ENCODE data around the gene CATSPERD.
"Not testable (repeated sequence)": the region's sequence is repeated elsewhere in the genome, so short reads cannot be mapped to it uniquely, and the experiment has no call there.

CATSPERD gene

DNA sequence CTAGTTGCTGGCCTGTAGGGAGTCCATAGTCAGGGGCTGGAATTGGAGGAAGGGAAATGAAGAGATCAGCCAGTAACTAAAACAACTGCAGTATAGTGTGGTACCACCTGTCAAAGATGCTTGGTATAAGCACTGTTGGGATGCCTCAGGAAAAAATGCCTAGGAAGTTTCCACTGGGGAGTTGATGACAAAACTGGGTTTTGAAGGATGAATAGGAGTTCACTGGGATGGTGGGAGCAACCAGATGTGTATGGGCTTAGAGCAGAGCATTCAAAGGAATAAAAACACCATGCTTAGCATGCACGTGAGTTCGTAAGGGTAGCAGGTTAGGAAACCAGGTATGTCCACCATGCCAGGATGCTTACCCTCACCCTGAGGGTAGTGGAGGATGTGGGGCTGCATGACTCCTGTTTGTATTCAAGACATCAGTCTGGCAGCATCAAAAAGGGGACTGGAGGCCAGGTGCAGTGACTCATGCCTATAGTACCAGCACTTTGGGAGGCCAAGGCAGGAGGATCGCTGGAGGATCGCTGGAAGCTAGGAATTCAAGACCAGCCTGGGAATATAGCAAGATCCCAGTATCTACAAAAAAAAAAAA is 7.1 kb downstream of the CATSPERD start:
- DNase-seq (ENCODE audit: low spot score) = no peak

DNA sequence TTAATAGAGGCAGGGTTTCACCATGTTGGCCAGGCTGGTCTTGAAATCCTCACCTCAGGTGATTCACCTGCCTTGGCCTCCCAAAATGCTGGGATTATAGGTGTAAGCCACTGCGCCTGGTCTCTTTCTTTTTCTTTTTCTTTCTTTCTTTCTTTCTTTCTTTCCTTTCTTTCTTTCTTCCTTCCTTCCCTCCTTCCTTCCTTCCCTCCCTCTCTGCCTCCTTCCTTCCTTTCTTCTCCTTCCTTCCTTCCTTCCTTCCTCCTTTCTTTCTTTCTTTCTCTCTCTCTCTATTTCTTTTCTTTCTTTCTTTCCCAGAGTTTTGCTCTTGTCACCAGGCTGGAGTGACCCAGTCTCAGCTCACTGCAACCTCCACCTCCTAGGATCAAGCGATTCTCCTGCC is 12.7 kb downstream of the CATSPERD start:
- DNase-seq (ENCODE audit: low spot score) = not testable (repeated sequence)

DNA sequence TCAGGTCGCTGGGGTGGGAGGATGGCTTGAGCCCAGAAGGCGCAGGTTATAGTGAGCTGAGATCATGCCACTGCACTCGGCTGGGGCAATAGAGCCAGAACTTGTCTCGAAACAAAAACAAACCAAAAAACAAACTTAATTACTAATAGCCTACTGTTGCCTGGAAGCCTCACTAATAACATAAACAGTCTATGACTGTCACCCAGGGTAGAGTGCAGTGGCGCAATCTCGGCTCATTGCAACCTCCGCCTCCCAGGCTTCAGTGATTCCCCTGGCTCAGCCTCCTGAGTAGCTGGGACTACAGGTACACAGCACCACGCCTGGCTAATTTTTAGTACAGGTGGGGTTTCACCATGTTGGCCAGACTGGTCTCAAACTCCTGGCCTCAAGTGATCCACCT is 18.0 kb downstream of the CATSPERD start:
- no peak for DNase-seq (ENCODE audit: low spot score)

DNA sequence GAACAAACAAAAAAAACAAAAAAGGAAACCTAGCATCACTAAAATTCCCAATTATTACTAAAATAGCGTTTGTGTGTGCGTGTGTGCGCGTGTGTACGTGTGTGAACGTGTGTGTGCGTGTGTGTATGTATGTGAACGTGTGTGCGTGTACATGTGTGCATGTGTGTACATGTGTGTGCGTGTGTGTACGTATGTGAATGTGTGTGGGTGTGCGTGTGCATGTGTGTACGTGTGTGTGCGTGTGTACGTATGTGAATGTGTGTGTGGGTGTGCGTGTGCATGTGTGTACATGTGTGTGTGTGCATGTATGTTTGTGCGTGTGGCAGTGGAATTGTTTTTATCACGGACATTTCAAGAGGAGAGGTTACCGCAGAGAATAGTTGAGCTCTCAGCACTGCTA is 21.6 kb downstream of the CATSPERD start:
- DNase-seq (ENCODE audit: low spot score) = no peak

DNA sequence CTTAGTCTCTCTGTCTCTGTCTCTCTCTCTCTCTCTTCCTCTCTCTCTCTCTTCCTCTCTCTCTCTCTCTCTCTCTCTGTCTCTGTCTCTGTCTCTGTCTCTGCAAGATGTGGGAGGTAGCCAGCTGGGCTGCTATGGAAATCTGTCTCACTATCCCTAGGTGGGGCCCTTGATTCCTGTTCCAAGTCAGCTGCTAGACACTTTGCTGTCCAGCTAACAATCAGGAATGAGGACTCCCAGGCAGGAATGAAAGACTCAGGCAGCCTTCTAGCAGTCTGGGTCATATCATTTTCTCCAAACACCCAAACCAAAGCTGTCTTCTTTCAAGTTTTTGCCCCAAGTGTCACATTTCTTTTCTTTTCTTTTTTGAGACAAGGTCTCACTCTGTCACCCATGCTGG is 23.2 kb downstream of the CATSPERD start:
- no peak for DNase-seq (ENCODE audit: low spot score)

DNA sequence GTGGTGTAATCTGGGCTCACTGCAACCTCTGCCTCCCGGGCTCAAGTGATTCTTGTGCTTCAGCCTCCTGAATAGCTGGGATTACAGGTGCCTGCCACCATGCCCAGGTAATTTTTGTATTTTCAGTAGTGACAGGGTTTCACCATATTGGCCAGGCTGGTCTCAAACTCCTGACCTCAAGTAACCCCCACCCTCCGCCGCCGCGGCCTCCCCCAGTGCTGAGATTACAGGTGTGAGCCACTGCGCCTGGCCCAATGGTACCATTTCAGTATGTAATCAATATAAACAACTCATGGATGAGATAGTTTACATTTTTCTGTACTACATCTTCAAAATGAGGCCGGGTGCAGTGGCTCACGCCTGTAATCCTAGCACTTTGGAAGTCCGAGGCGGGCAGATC is 24.6 kb downstream of the CATSPERD start:
- DNase-seq (ENCODE audit: low spot score) = not testable (repeated sequence)

DNA sequence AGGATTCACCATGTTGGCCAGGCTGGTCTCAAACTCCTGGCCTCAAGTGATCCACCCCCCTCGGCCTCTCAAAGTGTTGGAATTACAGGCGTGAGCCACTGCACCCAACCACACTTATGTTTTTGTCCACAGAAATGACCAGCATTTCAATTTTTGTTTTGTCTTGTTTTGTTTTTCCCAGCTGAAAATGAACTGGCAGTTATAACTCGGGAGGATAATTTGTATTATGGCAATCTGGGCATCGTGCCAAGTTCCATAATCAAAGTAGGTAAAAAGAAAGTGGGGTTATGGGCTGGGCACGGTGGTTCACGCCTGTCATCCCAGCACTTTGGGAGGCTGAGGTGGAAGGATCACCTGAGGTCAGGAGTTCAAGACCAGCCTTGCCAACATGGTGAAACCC is 28.5 kb downstream of the CATSPERD start:
- not testable (repeated sequence) for DNase-seq (ENCODE audit: low spot score)

DNA sequence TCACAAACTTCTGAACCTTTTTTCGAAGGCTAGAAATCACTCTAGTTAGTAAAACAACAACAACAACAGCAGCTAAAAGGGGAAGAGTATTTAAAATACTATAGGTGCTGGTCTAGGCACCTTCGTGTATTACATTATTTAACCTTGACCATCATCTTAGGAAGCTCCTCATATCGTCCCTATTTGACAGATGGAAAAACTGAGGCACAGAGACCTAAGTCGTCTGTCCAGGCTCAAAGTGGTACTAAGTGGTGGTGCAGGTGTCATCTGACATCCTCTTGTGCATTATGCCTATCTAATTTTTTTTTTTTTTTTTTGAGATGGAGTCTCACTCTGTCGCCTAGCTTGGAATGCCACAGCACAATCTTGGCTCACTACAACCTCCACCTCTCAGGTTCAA is 29.1 kb downstream of the CATSPERD start:
- no peak for DNase-seq (ENCODE audit: low spot score)

DNA sequence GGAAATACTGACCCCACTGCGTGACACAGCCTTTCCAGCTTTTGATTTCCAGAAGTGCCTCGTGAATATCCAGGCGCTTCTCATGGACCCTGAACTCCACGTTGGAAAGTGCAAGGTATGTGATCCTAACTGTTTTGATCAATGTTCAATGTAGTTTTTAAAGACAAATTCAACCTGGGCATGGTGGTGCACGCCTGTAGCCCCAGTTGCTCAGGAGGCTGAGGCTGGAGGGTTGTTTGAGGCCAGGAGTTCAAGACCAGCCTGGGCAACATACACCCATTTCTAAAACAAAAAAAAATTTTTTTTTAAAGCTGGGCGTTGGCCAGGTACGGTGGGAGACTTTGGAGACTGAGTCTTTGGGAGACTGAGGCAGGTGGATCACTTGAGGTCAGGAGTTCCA is 31.3 kb downstream of the CATSPERD start:
- DNase-seq (ENCODE audit: low spot score) = no peak

DNA sequence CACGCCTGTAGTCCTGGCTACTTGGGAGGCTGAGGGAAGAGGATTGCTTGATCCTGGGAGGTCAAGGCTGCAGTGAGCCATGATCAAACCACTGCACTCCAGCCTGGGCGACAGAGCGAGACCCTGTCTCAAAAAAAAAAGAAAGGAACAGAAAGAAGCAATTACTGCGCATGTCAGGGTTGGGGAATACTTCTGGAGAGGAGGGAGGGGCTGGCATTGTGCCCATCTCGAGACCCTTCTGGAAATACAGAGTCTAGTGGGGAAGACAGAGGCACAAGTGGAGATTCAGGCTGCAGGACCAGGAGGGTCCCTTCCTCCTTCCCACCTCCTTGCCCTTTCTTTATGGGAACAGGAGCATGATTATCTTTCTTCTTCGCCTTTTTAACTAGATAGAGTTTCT is 33.3 kb downstream of the CATSPERD start:
- no peak for DNase-seq (ENCODE audit: low spot score)

DNA sequence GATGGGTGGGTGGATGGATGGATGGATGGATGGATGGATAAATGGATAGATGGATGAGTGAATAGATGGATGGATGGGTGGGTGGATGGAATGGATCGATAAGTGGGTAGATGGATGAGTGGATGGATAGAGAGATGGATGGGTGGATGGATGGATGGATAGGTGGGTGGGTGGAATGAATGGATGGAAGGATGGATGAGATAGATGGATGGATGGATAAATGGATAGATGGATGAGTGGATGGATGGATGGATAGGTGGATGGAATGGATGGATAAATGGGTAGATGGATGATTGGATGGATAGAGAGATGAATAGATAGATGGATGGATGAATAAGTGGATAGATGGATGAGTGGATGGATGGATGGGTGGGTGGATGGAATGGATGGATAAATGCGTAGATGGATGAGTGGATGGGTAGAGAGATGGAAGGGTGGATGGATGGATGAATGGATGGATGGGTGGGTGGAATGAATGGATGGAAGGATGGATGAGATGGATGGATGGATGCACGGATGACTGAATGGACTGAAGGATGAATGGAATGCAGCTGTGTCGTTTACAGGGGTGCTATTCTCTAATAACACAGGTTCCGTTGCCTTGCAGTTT is 42.3 kb downstream of the CATSPERD start:
- DNase-seq (ENCODE audit: low spot score) = no peak

DNA sequence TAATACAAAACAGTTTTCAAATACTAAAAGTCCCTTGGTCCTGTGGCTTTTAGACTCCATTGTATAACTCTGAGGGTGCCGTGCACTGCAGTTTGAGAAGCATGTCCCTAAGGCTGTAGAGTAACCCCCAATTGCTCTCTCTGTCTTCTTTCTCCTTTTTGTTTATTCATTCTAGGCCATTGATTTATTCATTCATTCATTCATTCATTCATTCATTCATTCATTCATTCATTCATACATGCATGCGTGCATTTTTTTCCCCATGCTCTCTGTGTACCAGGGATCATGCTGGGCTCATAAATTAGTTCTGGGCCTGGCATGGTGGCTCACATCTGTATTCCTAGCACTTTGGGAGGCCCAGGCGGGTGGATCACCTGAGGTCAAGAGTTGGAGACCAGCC is 44.8 kb downstream of the CATSPERD start:
- no peak for DNase-seq (ENCODE audit: low spot score)

DNA sequence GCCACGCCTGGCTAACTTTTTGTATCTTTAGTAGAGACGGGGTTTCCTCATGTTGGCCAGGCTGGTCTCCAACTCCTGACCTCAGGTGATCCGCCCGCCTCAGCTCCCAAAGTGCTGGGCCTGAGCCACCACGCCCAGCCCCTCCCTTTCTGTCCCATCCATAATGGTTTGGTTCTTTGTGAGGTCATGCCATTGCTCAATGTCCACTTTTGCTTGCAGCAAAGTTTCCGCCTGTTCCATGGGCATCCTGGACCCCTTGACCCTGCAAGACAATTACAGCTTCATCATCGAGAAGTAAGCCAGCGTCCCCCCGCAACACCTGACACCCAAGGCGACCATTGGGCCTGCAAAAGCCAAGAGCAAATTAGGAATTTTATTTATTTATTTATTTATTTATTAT is 47.5 kb downstream of the CATSPERD start:
- DNase-seq (ENCODE audit: low spot score) = no peak

DNA sequence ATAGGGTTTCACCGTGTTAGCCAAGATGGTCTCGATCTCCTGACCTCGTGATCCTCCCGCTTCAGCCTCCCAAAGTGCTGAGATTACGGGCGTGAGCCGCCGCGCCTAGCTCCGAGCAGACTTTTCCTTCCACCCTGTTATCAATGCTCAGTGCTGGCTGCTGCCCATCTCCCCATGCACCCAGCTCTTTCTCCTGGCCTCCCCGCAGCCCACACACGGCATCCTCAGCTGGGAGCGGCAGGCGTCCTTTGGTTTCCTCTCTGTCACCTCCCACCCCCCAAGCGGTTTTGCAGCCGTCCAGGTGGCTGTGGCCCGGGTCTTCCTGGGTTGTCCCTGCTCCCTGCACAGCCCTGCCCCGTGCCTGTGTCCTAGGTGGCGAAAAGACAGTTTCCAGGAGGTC is 52.0 kb downstream of the CATSPERD start:
- DNase-seq (ENCODE audit: low spot score) = no peak

DNA sequence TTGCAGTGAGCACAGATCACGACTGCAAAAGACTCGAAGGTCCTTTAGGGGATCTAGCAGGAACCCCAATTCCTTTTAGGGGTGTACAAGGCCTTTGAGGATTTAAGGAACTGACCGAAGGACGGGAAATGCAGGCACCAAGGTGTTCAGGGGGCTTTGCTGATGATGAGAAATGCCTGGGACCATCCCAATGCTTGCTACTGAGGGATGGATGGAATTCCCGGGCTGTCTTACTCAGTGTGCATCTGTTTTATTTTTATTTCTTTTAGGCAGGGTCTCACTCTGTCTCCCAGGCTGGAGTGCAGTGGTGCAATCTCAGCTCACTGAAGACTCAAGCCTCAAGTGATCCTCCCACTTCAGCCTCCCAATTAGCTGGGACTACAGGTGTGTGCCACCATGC is 52.8 kb downstream of the CATSPERD start:
- DNase-seq (ENCODE audit: low spot score) = no peak

DNA sequence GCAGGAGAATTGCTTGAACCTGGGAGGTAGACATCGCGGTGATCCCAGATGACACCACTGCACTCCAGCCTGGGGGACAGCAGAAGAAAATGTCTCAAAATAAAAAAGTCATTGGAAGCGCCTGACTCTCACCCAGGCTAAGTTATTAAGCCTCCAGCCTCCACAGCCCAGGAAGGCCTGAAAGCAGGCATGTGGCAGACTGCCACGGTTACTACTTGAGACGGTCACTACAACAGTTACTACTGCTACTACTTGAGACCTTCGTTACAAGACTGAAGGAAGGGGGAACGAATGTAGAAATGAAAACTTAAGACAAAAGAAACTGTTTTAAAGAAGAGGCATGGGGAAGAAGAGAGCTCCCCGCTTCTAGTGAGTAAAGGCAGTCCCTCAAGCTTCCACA is 54.5 kb downstream of the CATSPERD start:
- DNase-seq (ENCODE audit: low spot score) = no peak

DNA sequence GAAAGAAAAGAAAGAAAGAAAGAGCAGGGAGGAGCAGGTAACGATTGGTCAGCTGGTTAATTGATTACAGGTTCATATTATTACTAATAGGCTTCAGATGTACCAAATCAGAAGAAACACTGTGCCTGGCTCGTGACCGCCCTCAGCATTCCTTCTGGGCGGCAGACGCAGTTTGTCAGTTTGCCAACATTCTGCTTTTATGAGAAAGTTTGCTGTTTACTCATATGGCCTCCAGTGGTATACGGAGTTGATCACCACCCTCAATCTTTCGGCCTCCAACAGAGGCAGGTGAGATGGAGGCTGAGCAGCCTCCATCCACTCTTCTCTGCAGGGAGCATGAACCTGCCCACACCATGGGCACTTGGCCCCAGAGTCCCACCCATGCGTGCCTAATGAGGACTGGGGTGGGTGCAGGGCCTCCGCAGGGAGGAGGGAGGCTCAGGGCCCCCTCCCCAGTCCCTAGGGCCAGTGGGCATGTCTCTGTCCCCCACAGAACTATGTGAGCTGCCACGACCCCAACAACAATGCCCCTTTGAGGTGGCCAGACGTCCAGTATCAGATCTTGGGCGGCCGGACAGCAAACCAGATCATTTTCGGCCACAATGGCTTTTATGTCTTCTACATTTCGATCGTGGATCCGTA is 55.4 kb downstream of the CATSPERD start:
- no peak for DNase-seq (ENCODE audit: low spot score)

DNA sequence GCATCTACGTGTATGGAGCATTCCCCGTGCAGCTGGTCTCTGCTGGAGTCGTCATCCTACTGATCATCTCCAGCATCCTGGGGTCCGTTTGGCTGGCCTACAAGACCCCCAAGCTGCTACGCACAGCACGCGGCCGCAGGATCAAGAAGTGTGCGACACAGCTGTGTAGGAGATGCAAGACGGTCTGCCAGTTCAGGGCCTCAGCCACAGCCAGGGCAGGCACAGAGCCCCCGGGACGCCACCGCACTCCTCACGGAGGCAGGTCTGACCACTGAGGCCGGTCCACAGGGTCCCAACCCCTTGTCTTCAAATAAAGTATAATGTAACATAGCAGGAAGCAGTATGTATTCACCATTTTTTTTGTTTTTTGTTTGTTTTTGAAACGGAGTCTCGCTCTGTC is 58.0 kb downstream of the CATSPERD start:
- DNase-seq (ENCODE audit: low spot score) = no peak

DNA sequence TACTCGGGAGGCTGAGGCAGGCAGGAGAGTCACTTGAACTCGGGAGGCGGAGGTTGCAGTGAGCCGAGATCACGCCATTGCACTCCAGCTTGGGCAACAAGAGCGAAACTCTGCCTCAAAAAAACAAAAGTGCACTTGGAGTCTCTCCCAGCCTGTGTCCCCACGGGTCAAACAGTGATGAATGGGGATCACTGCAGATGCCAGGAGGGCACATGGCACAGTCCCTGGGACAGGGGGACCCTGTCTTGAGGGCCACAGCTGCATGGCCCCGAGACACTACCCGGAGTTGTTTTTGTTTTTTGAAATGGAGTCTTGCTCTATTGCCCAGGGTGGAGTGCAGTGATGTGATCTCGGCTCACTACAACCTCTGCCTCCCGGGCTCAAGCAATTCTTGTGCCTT is 60.5 kb downstream of the CATSPERD start:
- DNase-seq (ENCODE audit: low spot score) = not testable (repeated sequence)

DNA sequence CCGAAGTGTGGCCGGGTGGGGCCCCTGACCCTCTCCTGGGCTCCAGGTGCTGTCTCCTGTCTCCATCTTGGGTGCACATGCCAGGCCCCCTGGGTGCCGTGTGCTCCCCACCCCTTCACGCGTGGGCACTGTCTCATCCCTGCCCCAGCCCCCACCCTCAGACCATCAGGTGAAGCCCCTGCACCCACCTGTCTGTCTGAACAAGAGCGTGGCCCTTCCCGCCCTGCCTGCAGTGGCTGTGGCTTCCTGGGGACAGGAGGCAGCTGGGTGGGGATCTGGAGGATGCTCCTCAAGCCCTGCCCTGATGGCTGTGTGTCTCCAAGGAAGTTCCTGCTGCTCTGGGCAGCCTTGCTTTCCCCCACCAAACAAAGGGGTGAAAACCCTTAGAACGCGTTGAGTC is 61.9 kb downstream of the CATSPERD start:
- DNase-seq (ENCODE audit: low spot score) = no peak

DNA sequence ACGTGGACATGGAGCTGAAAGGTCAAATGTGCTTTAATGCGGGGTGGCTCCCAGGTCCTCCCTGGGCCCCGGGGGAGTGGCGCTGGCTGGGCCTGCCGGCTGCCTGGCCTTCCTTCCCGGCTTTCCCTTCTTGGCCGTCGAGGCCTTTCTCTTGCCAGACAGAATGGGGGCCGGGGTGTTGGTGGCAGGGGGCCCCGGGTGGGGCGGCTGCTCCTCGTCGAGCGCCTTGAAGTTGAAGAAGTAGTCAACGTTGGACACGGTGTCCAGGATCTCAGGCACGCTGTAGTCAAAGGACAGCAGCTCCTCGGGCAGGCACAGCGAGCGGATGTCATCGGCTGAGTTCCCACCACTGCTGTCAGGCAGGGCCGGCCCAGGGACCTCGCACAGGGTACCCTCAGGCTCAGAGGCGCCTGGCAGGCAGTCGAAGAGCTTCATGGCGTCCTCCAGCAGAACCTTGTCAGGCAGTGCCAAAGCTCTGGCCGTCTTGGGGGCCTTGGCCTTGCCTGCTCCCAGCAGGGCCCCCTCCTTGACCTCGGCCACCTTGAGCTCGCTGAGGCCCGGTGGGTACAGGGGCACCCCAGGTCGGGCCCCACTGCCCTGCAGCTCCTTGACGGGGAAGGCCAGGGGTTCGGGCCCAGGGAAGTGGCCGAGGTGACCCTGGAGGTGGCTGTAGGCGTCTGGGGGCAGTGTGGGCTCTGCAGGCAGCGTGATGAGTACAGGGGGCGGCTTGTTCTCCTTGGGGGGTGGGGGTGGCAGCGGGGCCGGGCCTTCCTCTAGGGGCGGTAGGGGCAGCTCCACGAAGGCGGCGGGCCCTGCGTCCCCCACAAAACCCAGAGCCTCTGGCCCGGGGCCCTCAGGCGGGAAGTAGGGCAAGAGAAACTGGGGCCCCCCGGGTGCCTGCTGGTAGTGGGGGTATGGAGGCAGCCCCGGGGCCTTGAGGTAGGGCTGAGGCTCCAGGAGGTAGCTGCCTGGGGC is 62.8 kb downstream of the CATSPERD start:
- no peak for DNase-seq (ENCODE audit: low spot score)

DNA sequence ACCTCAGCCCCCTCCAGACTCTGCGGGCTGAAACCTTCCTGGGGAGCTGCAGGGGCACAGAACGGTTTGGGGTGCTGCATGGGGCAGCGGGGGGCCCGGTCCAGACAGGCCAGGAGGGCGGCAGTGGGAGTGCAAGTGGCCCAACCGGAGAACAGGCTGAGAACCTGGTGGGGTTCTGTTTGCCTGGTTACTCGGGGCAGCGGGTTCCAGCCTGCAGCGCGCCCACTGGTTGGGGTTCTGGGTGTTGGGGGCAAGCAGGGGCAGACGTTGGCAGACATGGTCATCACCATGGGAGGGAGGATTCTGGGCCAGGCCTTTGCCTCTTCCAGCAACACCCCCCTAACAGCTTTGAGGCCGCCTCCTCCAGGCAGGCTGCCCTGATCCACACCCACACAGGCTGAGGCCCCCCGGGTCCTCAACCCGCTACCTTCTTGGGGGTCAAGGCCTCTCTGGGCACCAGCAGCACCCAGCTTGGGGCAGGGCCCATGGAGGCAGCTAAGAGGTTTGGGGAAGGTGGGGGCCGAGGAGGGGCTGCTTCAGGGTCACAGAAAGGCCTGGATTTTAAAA is 64.2 kb downstream of the CATSPERD start, which contains the start of gene PRR22:
Gene PRR22 (minus strand): TSS at position 166 of the 567 bp plus-strand sequence. CDS start 86 bp downstream, at position 80.
- no peak for DNase-seq (ENCODE audit: low spot score)
